B cell (primary cell): ENCODE data around the gene KIAA0232.

Experiments used
- CTCF ChIP-seq: fragments of 200-600 bp; IDR thresholded peaks from one replicate; pipeline ENCODE4 v1.8.0; 2022; ENCODE audit warnings: antibody characterized with exemption, mild to moderate bottlenecking
- EZH2 ChIP-seq: IDR thresholded peaks from 2 replicates; pipeline ENCODE4 v1.6.1; 2012; ENCODE audit warnings: borderline replicate concordance, low read depth, mild to moderate bottlenecking, moderate library complexity, low read length; ENCODE audit not compliant: insufficient read depth, poor library complexity, severe bottlenecking

- TF ChIP-seq CTCF (no peak), EZH2 (no peak)
Measured at GRCh38 chr4:6855692-6856297, 73.3 kb downstream of the KIAA0232 start.
